AG09319 (cell line): Measurements from ENCODE around the gene NUFIP1.

Experiments
- DNase-seq: peaks from one replicate; pipeline ENCODE4 v3.0.0-alpha.2; 2010; ENCODE audit warnings: low read depth; ENCODE audit errors: extremely low read depth
- CTCF ChIP-seq: IDR thresholded peaks from 2 replicates; pipeline ENCODE4 v1.5.1; 2011; ENCODE audit warnings: low read depth, mild to moderate bottlenecking, inconsistent platforms, low read length, moderate library complexity

The NUFIP1 gene

DNA sequence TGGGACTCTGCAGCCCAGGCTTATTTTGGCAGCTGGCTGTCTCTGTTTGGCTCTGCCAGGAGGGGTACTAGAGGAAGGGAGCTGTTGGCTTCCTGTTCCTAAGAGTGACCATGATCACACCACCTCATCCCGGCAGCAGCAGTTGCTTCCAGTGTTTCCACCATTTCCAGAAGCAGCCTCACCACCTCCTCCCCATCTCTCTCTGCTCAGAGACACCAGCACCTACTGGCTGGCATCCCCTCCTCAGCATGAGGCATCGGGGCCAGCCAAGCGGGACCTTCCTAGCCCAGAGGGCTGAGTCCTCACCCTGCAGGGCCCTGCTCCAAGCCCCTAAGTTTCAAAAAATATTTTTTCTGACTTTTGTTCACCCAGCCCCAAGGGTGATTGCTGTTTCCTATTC lies 59.0 kb downstream of the NUFIP1 start:
- no peak for TF ChIP-seq CTCF
- DNase-seq: no peak

- DNase-seq: no peak
- no peak for TF ChIP-seq CTCF
Observed at GRCh38 chr13:44929692-44930091, 59.6 kb downstream of the NUFIP1 start.

DNA sequence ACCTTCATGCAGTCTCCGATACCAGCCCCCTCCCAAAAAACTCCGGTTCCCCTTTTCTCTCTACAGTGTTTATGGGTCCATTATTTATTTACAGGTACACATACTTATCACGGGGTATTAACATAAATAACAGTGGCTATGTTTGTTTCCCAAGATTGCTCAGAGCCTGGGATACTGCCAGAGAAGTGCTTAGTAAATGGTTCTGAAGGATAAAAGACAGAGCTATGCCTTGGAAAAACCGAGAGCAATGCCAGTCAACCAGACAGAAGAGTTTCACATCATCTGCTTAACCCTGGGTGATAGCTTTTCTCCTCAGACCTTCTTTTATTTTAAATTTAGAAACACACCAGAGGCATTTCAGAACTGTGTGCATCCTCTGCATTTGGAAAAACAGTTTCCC lies 61.3 kb downstream of the NUFIP1 start:
- no peak for TF ChIP-seq CTCF

GRCh38 chr13:44921931-44922758 lies 67.1 kb downstream of the NUFIP1 start:
- no peak for TF ChIP-seq CTCF
- peak; percentile 57 for DNase-seq

More for the DNA sequence above, 61.3 kb downstream of the NUFIP1 start:
- no peak for DNase-seq

- DNase-seq: no peak
- TF ChIP-seq CTCF: no peak
Observed at GRCh38 chr13:44921246-44921877, 67.9 kb downstream of the NUFIP1 start.

GRCh38 chr13:44920013-44920412 lies 69.3 kb downstream of the NUFIP1 start:
- DNase-seq: no peak
- no peak for TF ChIP-seq CTCF

DNA sequence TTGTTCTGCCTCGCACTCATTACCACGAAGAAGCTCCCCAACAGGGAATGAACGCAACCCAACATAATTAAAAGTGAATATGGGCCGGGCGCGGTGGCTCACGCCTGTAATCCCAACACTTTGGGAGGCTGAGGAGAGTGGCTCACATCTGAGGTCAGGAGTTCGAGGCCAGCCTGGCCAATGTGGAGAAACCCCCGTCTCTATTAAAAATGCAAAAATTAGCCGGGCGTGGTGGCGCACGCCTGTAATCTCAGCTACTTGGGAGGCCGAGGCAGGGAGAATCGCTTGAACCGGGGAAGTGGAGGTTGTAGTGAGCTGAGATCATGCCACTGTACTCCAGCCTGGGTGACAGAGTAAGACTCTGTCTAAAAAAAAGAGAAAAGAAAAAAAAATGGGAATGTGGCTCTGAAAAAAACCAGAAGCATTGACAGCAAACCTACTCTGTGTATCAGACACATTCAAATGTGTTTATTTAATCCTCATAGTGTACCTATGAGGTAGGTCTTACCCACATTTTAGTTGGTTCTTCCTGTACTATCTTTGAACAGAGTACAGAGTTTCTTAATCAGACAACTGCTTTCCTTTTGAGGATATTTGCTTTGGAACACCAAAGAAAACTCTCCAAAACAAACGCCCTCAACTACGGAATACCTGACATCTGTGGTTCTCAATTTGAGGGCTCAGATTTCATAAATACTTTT lies 70.0 kb downstream of the NUFIP1 start:
- TF ChIP-seq CTCF: no peak

More for the DNA sequence above, 70.0 kb downstream of the NUFIP1 start:
- no peak for DNase-seq
